ENCODE results near the gene SLC8A1. TPM values are rescaled to one million over a fixed set of nuclear protein-coding genes. Genes with fewer than 3 reads are reported as not detected.

The SLC8A1 gene
- total and polyA plus RNA-seq, 9 donors: 1.3 to 19.7 (median 7.7) TPM

GRCh38 chr2:40401896-40402295 is 50.0 kb downstream of the SLC8A1 start:
- no peak overlapping the region for H3K4me3 ChIP-seq
- H3K9me3 ChIP-seq: no peaks in the 10 kb centered on the region
- intact Hi-C loops (cut with DNase I): no loop called here
- 91 to 95% (median 94%) methylated on average over 3 of the region's 3 CpGs for WGBS, 3 donors
- DNase-seq: no peak
- no peaks in the 10 kb centered on the region for H3K27me3 ChIP-seq
- H3K4me1 ChIP-seq (ENCODE audit: insufficient read depth): no peaks in the 10 kb centered on the region
- TF ChIP-seq POLR2A (IDR thresholded peaks at IDR 0.05) (no peak), EP300 (IDR thresholded peaks at IDR 0.05) (no peak), CTCF (IDR thresholded peaks at IDR 0.05) (no peak)
- H3K36me3 ChIP-seq: no peaks in the 10 kb centered on the region
- H3K27ac ChIP-seq: no peak overlapping the region

- TF ChIP-seq EP300 (IDR thresholded peaks at IDR 0.05): no peak
- TF ChIP-seq CTCF (IDR thresholded peaks at IDR 0.05): no peak
- TF ChIP-seq POLR2A (IDR thresholded peaks at IDR 0.05): no peak
- DNase-seq: no peak
- intact Hi-C loops (cut with DNase I): no loop called here
- no peaks in the 10 kb centered on the region for H3K9me3 ChIP-seq
- H3K36me3 ChIP-seq: no peaks in the 10 kb centered on the region
- H3K4me3 ChIP-seq: no peak overlapping the region
- no peaks in the 10 kb centered on the region for H3K27me3 ChIP-seq
- WGBS, 3 donors: 22 to 30% (median 24%) methylated on average over 3 of the region's 3 CpGs
- H3K27ac ChIP-seq: no peak overlapping the region
- H3K4me1 ChIP-seq (ENCODE audit: insufficient read depth): no peaks in the 10 kb centered on the region
Measured at GRCh38 chr2:40400336-40400953, 51.4 kb downstream of the SLC8A1 start.

GRCh38 chr2:40397765-40398164 is 54.1 kb downstream of the SLC8A1 start:
- intact Hi-C loops (cut with DNase I): no loop called here
- Histone ChIP-seq H3K4me1 (ENCODE audit: insufficient read depth) (no peaks in the 10 kb centered on the region), H3K4me3 (no peak overlapping the region), H3K36me3 (no peaks in the 10 kb centered on the region), H3K27ac (no peak overlapping the region), H3K27me3 (no peaks in the 10 kb centered on the region), H3K9me3 (no peaks in the 10 kb centered on the region)
- no peak for TF ChIP-seq EP300 (IDR thresholded peaks at IDR 0.05)
- no peak for TF ChIP-seq POLR2A (IDR thresholded peaks at IDR 0.05)
- TF ChIP-seq CTCF (IDR thresholded peaks at IDR 0.05): no peak
- no peak for DNase-seq
- 88 to 94% (median 94%) methylated on average over 1 of the region's 1 CpG for WGBS, 3 donors

- Histone ChIP-seq H3K4me3 (no peak overlapping the region), H3K36me3 (no peaks in the 10 kb centered on the region), H3K4me1 (ENCODE audit: insufficient read depth) (no peaks in the 10 kb centered on the region), H3K27me3 (no peaks in the 10 kb centered on the region), H3K9me3 (no peaks in the 10 kb centered on the region), H3K27ac (no peak overlapping the region)
- intact Hi-C loops (cut with DNase I): no loop called here
- WGBS, 3 donors: 89 to 94% (median 92%) methylated on average over 2 of the region's 2 CpGs
- TF ChIP-seq CTCF (IDR thresholded peaks at IDR 0.05) (no peak), POLR2A (IDR thresholded peaks at IDR 0.05) (no peak), EP300 (IDR thresholded peaks at IDR 0.05) (no peak)
- DNase-seq: no peak
Measured at GRCh38 chr2:40396124-40396523, 55.8 kb downstream of the SLC8A1 start.
